HTERT RPE-1 (cell line): ENCODE results near the gene PRKAR1B.

Source experiments
- in situ Hi-C: fragments of 300-500 bp; cut with MboI; formaldehyde crosslinking; loops from 4 replicates; pipeline ENCODE4 v1.14.3; 2020; ENCODE audit warnings: low sequenced_read_pairs

Gene PRKAR1B

GRCh38 chr7:545470-545869 lies 181.6 kb downstream of the PRKAR1B start:
- in situ Hi-C loops: no loop called here

DNA sequence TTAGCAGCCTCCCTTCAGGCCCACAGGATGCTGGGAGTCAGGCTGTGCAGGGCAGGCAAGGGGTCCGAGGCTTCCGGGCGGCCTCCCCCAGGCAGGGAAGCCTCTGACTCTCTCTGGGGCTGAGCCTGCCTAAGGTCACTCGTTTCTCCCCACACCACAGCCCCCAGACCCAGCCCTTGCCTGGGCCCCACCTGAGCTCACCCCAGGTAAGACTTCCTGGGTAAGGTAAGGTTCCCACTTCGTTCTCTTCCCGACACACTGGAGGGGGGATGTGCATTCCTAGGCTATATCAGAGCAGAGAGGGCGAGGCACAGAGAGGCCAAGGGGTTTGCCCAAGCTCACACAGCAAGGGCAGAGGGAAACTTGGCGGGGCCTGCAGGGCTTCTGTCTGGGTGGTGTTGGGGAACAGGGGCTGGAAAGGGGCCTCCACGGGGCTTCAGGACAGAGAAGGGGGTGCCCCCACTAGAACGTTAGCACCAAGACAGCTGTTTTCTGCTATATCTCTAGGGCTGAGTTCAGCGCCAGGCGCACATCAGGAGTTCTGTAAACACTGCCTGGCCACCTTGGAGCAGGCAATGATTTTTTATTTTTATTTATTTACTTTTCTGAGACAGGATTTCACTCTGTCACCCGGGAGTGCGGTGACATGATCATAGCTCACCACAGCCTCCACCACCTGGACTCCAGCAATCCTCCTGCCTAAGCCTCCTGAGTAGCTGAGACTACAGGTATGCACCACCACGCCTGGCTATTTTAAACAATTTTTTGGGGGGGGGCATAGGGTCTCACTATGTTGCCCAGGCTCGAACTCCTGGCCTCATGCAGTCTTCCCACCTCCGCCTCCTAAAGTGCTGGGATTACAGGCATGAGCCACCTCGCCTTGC lies 182.5 kb downstream of the PRKAR1B start:
- in situ Hi-C loops: no loop called here

- in situ Hi-C loops: no loop called here
Measured at GRCh38 chr7:543501-544337, 183.4 kb downstream of the PRKAR1B start.

- in situ Hi-C loops: no loop called here
Measured at GRCh38 chr7:542713-543500, 184.2 kb downstream of the PRKAR1B start.

- in situ Hi-C loops: no loop called here
Measured at GRCh38 chr7:542131-542712, 184.9 kb downstream of the PRKAR1B start.

DNA sequence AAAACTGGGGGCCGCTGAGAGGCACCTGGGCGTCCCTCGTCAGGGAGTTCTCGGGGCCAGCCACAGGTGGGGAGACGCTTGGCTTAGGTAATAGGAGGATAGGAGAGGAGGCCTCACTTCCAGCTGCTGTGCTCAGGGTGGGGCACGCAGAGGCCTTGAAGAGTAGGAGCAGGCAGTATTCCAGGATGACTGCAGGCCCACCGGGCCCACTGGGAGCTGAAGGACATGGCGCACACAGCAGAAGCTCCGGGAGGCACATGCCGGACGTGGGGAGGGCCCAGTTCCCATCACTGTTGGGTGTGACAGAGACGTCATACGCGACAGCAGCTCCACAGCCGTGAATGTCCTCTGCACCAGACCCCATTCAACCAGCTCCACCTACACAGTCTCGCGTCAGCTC lies 185.4 kb downstream of the PRKAR1B start:
- in situ Hi-C loops: no loop called here

DNA sequence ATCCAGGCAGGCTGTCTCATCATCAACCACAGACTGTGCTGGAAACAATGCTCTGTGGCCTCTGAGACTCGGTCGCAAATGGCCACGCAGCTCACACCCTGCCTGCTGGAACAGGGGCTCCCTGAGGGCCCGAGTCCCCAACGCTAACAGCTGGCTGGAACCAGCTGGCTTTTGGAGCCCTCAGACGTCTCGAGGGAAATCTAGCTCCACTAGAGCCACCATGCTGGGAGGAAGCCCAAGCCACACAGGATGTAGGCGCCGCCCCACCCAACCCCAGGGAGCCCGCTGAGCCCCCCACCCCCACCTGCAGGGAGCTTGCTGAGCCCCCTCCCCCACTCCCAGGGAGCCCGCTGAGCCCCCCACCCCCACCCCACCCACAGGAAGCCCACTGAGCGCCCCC lies 186.1 kb downstream of the PRKAR1B start:
- in situ Hi-C loops: no loop called here

GRCh38 chr7:540579-540978 lies 186.5 kb downstream of the PRKAR1B start:
- in situ Hi-C loops: no loop called here

DNA sequence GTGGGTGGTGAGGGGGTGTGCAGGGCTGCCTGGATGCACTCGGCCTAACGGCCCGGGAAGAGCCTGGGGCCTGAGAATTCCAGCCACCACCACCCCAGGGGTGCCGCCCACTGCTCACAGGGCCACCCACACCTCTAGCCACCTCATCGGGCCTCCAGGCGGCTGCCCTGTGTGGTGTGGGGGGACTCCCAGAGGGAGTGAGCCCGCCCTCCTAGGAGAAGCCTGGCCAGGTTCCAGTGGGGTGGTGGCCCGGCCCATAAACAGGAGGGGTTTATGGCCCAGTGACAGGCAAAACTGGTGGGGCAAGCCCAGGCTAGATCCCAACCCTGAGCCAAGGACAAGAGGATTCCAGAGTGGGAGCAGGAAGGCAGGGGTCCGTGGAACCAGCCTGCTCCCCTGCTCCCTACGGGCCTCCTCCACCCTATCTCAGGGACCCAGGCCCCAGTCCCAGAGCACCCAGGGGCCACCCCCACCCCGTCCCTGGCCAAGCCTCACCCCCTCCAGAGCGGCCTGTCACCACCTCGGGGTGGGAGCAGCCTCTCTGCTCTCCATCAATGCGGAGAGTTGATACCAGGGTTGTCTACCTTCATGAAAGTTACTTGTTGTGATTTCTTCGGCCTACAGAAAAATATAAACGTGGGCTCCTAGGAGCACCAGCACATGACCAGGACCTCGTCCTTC lies 187.2 kb downstream of the PRKAR1B start:
- in situ Hi-C loops: no loop called here

GRCh38 chr7:538764-539685 lies 188.1 kb downstream of the PRKAR1B start:
- in situ Hi-C loops: no loop called here

GRCh38 chr7:537911-538634 lies 189.0 kb downstream of the PRKAR1B start:
- in situ Hi-C loops: no loop called here

DNA sequence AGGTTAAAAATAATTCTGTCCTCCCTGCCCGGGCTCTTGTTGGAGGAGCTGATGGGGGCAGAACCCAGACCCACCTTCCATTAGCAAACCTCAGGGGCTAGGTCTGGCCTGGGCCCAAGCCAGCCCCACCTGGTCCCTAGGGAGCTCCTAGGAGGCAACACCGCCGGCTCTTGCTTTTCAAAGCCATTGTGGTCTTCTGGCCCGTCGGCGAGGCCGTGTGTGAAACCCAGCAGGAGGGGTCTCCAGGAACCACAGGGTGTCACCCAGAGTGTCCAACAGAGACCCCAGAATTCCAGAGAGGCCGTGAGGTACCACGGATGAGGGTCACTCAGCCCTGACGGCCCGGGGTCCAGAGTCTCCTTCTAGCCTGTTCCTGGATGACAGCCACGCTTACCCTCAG lies 190.8 kb downstream of the PRKAR1B start:
- in situ Hi-C loops: no loop called here

- in situ Hi-C loops: no loop called here
Measured at GRCh38 chr7:534959-535358, 192.1 kb downstream of the PRKAR1B start.

GRCh38 chr7:534075-534474 lies 193.0 kb downstream of the PRKAR1B start:
- in situ Hi-C loops: no loop called here

DNA sequence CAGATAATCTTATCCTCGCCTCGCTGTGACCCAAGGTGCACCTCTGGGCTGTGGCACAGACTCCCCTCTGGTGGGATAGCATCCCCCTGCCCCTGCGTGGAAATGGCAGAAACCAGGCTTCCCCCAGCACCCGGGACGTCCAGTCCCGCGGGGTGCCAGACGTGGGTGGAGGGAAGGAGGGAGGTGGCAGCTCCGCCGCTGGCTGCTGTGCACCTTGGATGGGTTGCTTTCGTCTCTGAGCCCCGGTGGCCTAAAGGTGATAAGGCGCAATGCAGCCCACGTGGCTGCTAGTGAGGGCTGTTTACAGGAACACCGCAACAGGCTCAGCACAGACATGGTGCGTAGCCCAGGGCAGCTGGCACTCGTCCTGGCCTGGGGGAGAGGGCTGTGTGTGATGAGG lies 193.8 kb downstream of the PRKAR1B start:
- in situ Hi-C loops: no loop called here

- in situ Hi-C loops: no loop called here
Measured at GRCh38 chr7:532379-533143, 194.5 kb downstream of the PRKAR1B start.

GRCh38 chr7:531777-532176 lies 195.3 kb downstream of the PRKAR1B start:
- in situ Hi-C loops: no loop called here

DNA sequence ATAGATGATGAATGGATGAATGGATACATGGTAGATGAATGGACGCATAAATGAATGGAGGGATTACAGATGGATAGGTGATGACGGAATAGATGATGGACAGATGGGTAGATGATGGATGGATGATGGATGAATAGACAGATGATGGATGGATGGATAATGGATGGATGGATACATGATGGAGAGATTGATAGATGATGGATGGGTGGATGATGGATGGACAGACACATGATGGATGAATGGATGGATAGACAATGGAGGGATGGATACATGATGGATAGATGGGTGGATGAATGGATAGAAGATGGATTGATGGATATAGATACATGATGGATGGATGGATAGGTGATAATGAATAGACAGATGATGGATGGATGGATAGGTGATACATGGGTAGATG lies 198.6 kb downstream of the PRKAR1B start:
- in situ Hi-C loops: no loop called here
